Fibroblast of mammary gland (primary cell): ENCODE results near the gene SLC38A8.

ENCODE experiments used
- DNase-seq: peaks from one replicate; pipeline ENCODE4 v3.0.0-alpha.2; 2010; ENCODE audit warnings: low read depth
- H3K4me3 ChIP-seq: 2 replicates; pipeline ENCODE4 v1.5.1; 2011; ENCODE audit warnings: low read depth, mild to moderate bottlenecking, low read length, moderate library complexity; ENCODE audit not compliant: control insufficient read depth
- CTCF ChIP-seq: conservative IDR thresholded peaks from 2 replicates; pipeline ENCODE4 v1.5.1; 2011; ENCODE audit warnings: low read depth, low read length, inconsistent platforms; ENCODE audit not compliant: control insufficient read depth, insufficient read depth

SLC38A8 gene

GRCh38 chr16:84052071-84052622, 9.6 kb upstream of the SLC38A8 start:
- peak; percentile 18 for DNase-seq
- no peak for TF ChIP-seq CTCF
- H3K4me3 ChIP-seq: no peak overlapping the region

- no peak for TF ChIP-seq CTCF
- no peak overlapping the region for H3K4me3 ChIP-seq
- no peak for DNase-seq
These were observed 7.7 kb upstream of the SLC38A8 start for GRCh38 chr16:84050316-84050715.

- DNase-seq: no peak
- no peak for TF ChIP-seq CTCF
- no peak overlapping the region for H3K4me3 ChIP-seq
These were observed 6.9 kb upstream of the SLC38A8 start for GRCh38 chr16:84049403-84050060.

- TF ChIP-seq CTCF: no peak
- no peak overlapping the region for H3K4me3 ChIP-seq
- DNase-seq: no peak
These were observed 6.3 kb upstream of the SLC38A8 start for GRCh38 chr16:84048871-84049270.

GRCh38 chr16:84048270-84048669, 5.7 kb upstream of the SLC38A8 start:
- H3K4me3 ChIP-seq: no peak overlapping the region
- TF ChIP-seq CTCF: no peak
- DNase-seq: no peak

GRCh38 chr16:84047626-84048025, 5.0 kb upstream of the SLC38A8 start:
- DNase-seq: no peak
- no peak for TF ChIP-seq CTCF
- H3K4me3 ChIP-seq: no peak overlapping the region
